K562 (cell line): ENCODE results near the gene NAGS. TPM values are rescaled to one million over a fixed set of nuclear protein-coding genes. Genes with fewer than 3 reads are reported as not detected.

ENCODE experiments used
- ARID1B ChIP-seq: fragments of 450-650 bp; IDR thresholded peaks from 2 replicates; pipeline ENCODE4 v1.6.1; 2016; ENCODE audit warnings: antibody characterized with exemption, mild to moderate bottlenecking, inconsistent platforms
- CHAMP1 ChIP-seq: fragments of 450-650 bp; IDR thresholded peaks from 2 replicates; pipeline ENCODE4 v1.6.1; 2016; ENCODE audit warnings: mild to moderate bottlenecking
- ELK1 ChIP-seq: sonication (generic); formaldehyde crosslinking; IDR thresholded peaks from 2 replicates; pipeline ENCODE4 v1.8.1; 2022; ENCODE audit warnings: missing genetic modification reagents
- HMGXB4 ChIP-seq: sonication (generic); formaldehyde crosslinking; IDR thresholded peaks from 2 replicates; pipeline ENCODE4 v1.8.1; 2023; ENCODE audit warnings: mild to moderate bottlenecking, missing genetic modification reagents
- PKNOX1 ChIP-seq: fragments of 450-650 bp; IDR thresholded peaks from 2 replicates; pipeline ENCODE4 v1.6.1; 2016
- POU5F1 ChIP-seq: fragments of 150-350 bp; IDR thresholded peaks from 2 replicates; pipeline ENCODE4 v1.6.1; 2014; ENCODE audit warnings: borderline replicate concordance, low read length, low read depth, mild to moderate bottlenecking; ENCODE audit not compliant: partially characterized antibody
- SFPQ ChIP-seq: fragments of 200-400 bp; formaldehyde crosslinking; IDR thresholded peaks from 2 replicates; pipeline ENCODE4 v1.6.1; 2017; ENCODE audit warnings: mild to moderate bottlenecking, low read depth, low read length, moderate library complexity
- TEAD2 ChIP-seq: fragments of 450-650 bp; IDR thresholded peaks from 2 replicates; pipeline ENCODE4 v1.6.1; 2016; ENCODE audit warnings: missing genetic modification characterization, control low read depth, missing compliant biosample characterization
- ZNF431 ChIP-seq: sonication (generic); formaldehyde crosslinking; IDR thresholded peaks from 2 replicates; pipeline ENCODE4 v1.8.0; 2022; ENCODE audit warnings: mild to moderate bottlenecking, missing genetic modification reagents
- ZNF592 ChIP-seq: fragments of 450-650 bp; IDR thresholded peaks from 2 replicates; pipeline ENCODE4 v1.6.1; 2017; ENCODE audit warnings: antibody characterized with exemption, mild to moderate bottlenecking
- polyA plus RNA-seq, 8 experiments: library from polyadenylated mRNA; depleted of rRNA in 4 of 8; stranded (reverse) in 5 of 8; unstranded in 3 of 8; fragments of >200 nt; fragmentation: Nextera tagmentation in 2 of 8; fragmentation: Illumina TruSeq in 1 of 8; extraction: Ambion mirVana in 2 of 8; extraction: Trizol in 1 of 8; gene quantifications; 2 replicates each; pipeline versions ENCODE4 v1.2.1 to v1.2.3, GENCODE V29; 2011 to 2014; ENCODE audit warnings: inconsistent platforms in 1 of 8, missing spikeins in 1 of 8
- total RNA-seq, 7 experiments: library from RNA; depleted of rRNA in 6 of 7; stranded (reverse); fragments of >200 nt in 6 of 7; fragmentation: Illumina TruSeq in 2 of 7; extraction: Trizol in 2 of 7; gene quantifications; 2 replicates each; pipeline versions ENCODE4 v1.2.1 to v1.2.3, GENCODE V29; 2011 to 2021; ENCODE audit warnings: low replicate concordance in 1 of 7
- TF ChIP-seq, protein P1 (sequence below): fragments of 450-650 bp; formaldehyde crosslinking; IDR thresholded peaks from 2 replicates; pipeline ENCODE4 v1.4.0; 2020; ENCODE audit warnings: mild to moderate bottlenecking

NAGS gene
- total and polyA plus RNA-seq, 9 of the 15 experiments (the other 6 are each of a cell fraction or from before 2014, with no cell fraction given), result not detected

DNA sequence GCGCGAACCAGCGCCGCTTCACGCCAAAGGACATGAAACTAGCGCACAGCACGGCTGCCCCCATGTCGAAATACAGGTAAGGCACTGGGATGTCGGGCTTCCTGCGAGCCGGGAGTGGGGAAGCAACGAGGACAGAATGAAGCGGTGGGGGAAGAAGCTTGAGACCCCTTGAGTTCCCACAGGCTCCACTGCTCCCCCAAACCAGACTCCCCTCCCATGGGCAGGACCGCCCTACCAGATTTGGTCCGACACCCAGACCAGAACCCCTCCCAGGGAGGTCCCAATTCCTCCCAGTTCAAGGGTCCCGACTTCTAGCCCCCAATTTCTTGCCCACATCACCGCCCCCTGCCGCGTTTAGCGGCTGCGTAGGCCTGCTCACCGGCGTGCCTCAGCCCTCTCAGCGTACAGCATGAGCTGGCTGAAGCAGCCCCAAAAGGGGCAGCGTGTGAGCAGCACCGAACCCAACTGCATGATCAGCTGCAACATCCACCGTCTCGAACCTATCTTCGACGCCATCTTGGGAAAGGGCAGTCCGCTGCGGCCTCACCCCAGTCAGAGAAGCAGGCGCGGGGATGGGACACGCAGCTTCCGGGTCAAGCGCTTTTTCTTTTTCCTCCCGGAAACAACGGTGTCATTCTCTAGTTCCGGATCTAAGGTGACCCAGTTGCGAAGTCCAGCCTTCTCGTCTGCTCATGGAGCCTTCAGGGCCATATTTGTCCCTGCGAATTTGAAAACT is 10.2 kb downstream of the NAGS start, which contains the start of gene TMEM101 (continued):
- TF ChIP-seq ZNF592 (0 out of 2 replicates have a peak, but pooled peaks have one; percentile 23), TEAD2 (tag) (no peak), HMGXB4 (CRISPR knock-in tag) (no peak; the same call in 1 of the 2 replicates), ELK1 (CRISPR knock-in tag) (0 out of 2 replicates have a peak, but pooled peaks have one; percentile 47), ARID1B (no peak), CHAMP1 (peak; percentile 56; the same call in 1 of the 2 replicates), ZNF431 (CRISPR knock-in tag) (0 out of 2 replicates have a peak, but pooled peaks have one; percentile 19), POU5F1 (peak; percentile 87), SFPQ (no peak), PKNOX1 (0 out of 2 replicates have a peak, but pooled peaks have one; percentile 14)
- TF ChIP-seq, protein P1, sequence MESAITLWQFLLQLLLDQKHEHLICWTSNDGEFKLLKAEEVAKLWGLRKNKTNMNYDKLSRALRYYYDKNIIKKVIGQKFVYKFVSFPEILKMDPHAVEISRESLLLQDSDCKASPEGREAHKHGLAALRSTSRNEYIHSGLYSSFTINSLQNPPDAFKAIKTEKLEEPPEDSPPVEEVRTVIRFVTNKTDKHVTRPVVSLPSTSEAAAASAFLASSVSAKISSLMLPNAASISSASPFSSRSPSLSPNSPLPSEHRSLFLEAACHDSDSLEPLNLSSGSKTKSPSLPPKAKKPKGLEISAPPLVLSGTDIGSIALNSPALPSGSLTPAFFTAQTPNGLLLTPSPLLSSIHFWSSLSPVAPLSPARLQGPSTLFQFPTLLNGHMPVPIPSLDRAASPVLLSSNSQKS (CRISPR knock-in tag), result no peak
